ENCODE results near the gene CEACAM19. TPM values are rescaled to one million over a fixed set of nuclear protein-coding genes. Genes with fewer than 3 reads are reported as not detected.
A peak's percentile ranks its signal among the peaks of the same experiment; 100 is the strongest.

Gene CEACAM19
- total and polyA plus RNA-seq, 2 donors from 2014 or later, result 5.1 to 5.5 TPM

- DNase-seq, result no peak
- H3K9me3 ChIP-seq (ENCODE audit: control insufficient read depth in 2 of 3, insufficient read depth in 1 of 3, low read length in 3 of 3), result no peaks in the 10 kb centered on the region
- no peak for TF ChIP-seq CTCF (IDR thresholded peaks at IDR 0.05; ENCODE audit: borderline replicate concordance, extremely low read depth, insufficient read depth)
- FAIRE-seq, result no peak
- H3K27ac ChIP-seq (ENCODE audit: low read depth in 2 of 2, low read length in 2 of 2), result no peak overlapping the region
- H3K36me3 ChIP-seq (ENCODE audit: control insufficient read depth in 2 of 3, insufficient read depth in 3 of 3, low read length in 3 of 3), result no peaks in the 10 kb centered on the region
- no peaks in the 10 kb centered on the region for H3K27me3 ChIP-seq (ENCODE audit: control insufficient read depth, insufficient read depth, low read length)
- intact Hi-C loops (cut with DNase I), result no loop called here
- H3K4me3 ChIP-seq (ENCODE audit: low read length in 3 of 3), result no peak overlapping the region
- no peak overlapping the region for H3K9ac ChIP-seq (ENCODE audit: low read length in 3 of 3)
- peaks cover 3 to 28% (median 26%) of the 10 kb centered on the region in 3 donors for H3K4me1 ChIP-seq (ENCODE audit: control insufficient read depth in 2 of 3, insufficient read depth in 2 of 3, low read depth in 1 of 3, low read length in 3 of 3)
Observed at GRCh38 chr19:44722131-44723121, 51.1 kb downstream of the CEACAM19 start.

- peaks cover 3 to 24% (median 24%) of the 10 kb centered on the region in 3 donors for H3K4me1 ChIP-seq (ENCODE audit: control insufficient read depth in 2 of 3, insufficient read depth in 2 of 3, low read depth in 1 of 3, low read length in 3 of 3)
Observed at GRCh38 chr19:44723299-44723951, 52.1 kb downstream of the CEACAM19 start.

GRCh38 chr19:44723952-44724319 lies 52.7 kb downstream of the CEACAM19 start:
- DNase-seq (peak; percentile 83 to 91 (median 89)), FAIRE-seq (no peak)
- peak overlapping the region in 1 of 2 donors; percentile 48 for H3K27ac ChIP-seq (ENCODE audit: low read depth in 2 of 2, low read length in 2 of 2)
- no peak overlapping the region for H3K4me3 ChIP-seq (ENCODE audit: low read length in 3 of 3)
- peak overlapping the region in 1 of 3 donors; percentile 27 for H3K9ac ChIP-seq (ENCODE audit: low read length in 3 of 3)
- H3K9me3 ChIP-seq (ENCODE audit: control insufficient read depth in 2 of 3, insufficient read depth in 1 of 3, low read length in 3 of 3), result no peaks in the 10 kb centered on the region
- intact Hi-C loops (cut with DNase I), result no loop called here
- peak; percentile 99 for TF ChIP-seq CTCF (IDR thresholded peaks at IDR 0.05; ENCODE audit: borderline replicate concordance, extremely low read depth, insufficient read depth)
- peaks cover under 1 to 21% (median 19%) of the 10 kb centered on the region in 3 donors for H3K4me1 ChIP-seq (ENCODE audit: control insufficient read depth in 2 of 3, insufficient read depth in 2 of 3, low read depth in 1 of 3, low read length in 3 of 3)
- no peaks in the 10 kb centered on the region for H3K27me3 ChIP-seq (ENCODE audit: control insufficient read depth, insufficient read depth, low read length)
- no peaks in the 10 kb centered on the region for H3K36me3 ChIP-seq (ENCODE audit: control insufficient read depth in 2 of 3, insufficient read depth in 3 of 3, low read length in 3 of 3)

More at GRCh38 chr19:44723299-44723951, 52.1 kb downstream of the CEACAM19 start:
- Histone ChIP-seq H3K27ac (ENCODE audit: low read depth in 2 of 2, low read length in 2 of 2) (no peak overlapping the region), H3K36me3 (ENCODE audit: control insufficient read depth in 2 of 3, insufficient read depth in 3 of 3, low read length in 3 of 3) (no peaks in the 10 kb centered on the region), H3K27me3 (ENCODE audit: control insufficient read depth, insufficient read depth, low read length) (no peaks in the 10 kb centered on the region), H3K9ac (ENCODE audit: low read length in 3 of 3) (no peak overlapping the region), H3K4me3 (ENCODE audit: low read length in 3 of 3) (no peak overlapping the region), H3K9me3 (ENCODE audit: control insufficient read depth in 2 of 3, insufficient read depth in 1 of 3, low read length in 3 of 3) (no peaks in the 10 kb centered on the region)
- FAIRE-seq, result no peak
- intact Hi-C loops (cut with DNase I), result no loop called here
- TF ChIP-seq CTCF (IDR thresholded peaks at IDR 0.05; ENCODE audit: borderline replicate concordance, extremely low read depth, insufficient read depth), result no peak
- no peak for DNase-seq
